Measurements from ENCODE around the gene NTM. TPM values are rescaled to one million over a fixed set of nuclear protein-coding genes. Genes with fewer than 3 reads are reported as not detected.

Gene NTM
- total and polyA plus RNA-seq, 2 donors (not counting 3 experiments of a cell fraction or from before 2014, with no cell fraction given), result 1.00 to 1.1 TPM

DNA sequence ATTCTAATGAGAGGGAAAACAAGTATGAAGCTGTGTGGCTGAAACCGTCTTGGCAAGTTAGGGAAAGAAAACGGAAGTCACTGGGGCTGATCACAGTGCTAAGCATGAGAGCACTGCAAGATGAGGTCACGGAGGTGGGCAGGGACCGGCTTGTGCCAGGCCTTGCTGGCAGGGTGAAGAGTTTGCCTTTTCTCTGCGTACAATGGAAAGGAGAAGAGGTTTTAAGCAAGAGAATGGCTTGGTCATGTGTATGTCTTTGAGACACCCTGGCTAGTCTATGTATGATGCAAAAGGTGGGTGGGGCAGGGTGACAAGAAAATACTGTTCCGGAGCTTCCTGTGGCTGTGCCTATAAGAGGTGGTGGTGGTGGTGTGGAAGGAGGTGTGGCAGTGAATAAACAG lies 567.9 kb downstream of the NTM start:
- no peak overlapping the region for H3K27ac ChIP-seq (ENCODE audit: insufficient read depth, low read depth, low read length)
- H3K79me2 ChIP-seq (ENCODE audit: control insufficient read depth, insufficient read depth, low read length), result no peaks in the 10 kb centered on the region
- intact Hi-C loops (cut with micrococcal nuclease), result no loop called here
- H3K4me1 ChIP-seq (ENCODE audit: control insufficient read depth, extremely low read depth, insufficient read depth, low read length), result no peaks in the 10 kb centered on the region
- ChIA-PET CTCF (no interaction called here), POLR2A (no interaction called here)
- dilution Hi-C loops (cut with MboI; ENCODE audit: extremely low pct_ligation_motif_present, low sequenced_read_pairs), result no loop called here
- no TSS peak for BruUV-seq (replicated peaks)
- no peaks in the 10 kb centered on the region for H3K36me3 ChIP-seq (ENCODE audit: control insufficient read depth in 2 of 2, extremely low read depth in 1 of 2, insufficient read depth in 2 of 2, low read length in 2 of 2)
- FAIRE-seq, result no peak
- no peak overlapping the region for H3K4me2 ChIP-seq (ENCODE audit: insufficient read depth, low read length)
- DNase-seq (ENCODE audit: low read depth, low spot score), result no peak
- no peak for TF ChIP-seq GATA2 (IDR thresholded peaks at IDR 0.05; ENCODE audit: insufficient read depth, insufficient read length, low read depth, low read length)
- no peak for TF ChIP-seq POLR2A (IDR thresholded peaks at IDR 0.05; ENCODE audit: low read depth, low read length)
- no peak for TF ChIP-seq MYC (IDR thresholded peaks at IDR 0.05; ENCODE audit: low read depth, low read length)
- no peak for TF ChIP-seq JUN (IDR thresholded peaks at IDR 0.05; ENCODE audit: borderline replicate concordance, insufficient read depth, insufficient read length, low read depth)
- TF ChIP-seq EZH2 (IDR thresholded peaks at IDR 0.05; ENCODE audit: borderline replicate concordance, low read depth, low read length, severe bottlenecking), result no peak
- TF ChIP-seq, protein P1, sequence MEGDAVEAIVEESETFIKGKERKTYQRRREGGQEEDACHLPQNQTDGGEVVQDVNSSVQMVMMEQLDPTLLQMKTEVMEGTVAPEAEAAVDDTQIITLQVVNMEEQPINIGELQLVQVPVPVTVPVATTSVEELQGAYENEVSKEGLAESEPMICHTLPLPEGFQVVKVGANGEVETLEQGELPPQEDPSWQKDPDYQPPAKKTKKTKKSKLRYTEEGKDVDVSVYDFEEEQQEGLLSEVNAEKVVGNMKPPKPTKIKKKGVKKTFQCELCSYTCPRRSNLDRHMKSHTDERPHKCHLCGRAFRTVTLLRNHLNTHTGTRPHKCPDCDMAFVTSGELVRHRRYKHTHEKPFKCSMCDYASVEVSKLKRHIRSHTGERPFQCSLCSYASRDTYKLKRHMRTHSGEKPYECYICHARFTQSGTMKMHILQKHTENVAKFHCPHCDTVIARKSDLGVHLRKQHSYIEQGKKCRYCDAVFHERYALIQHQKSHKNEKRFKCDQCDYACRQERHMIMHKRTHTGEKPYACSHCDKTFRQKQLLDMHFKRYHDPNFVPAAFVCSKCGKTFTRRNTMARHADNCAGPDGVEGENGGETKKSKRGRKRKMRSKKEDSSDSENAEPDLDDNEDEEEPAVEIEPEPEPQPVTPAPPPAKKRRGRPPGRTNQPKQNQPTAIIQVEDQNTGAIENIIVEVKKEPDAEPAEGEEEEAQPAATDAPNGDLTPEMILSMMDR (IDR thresholded peaks at IDR 0.05; ENCODE audit: extremely low read depth in 1 of 2, insufficient read depth in 1 of 2, low read depth in 1 of 2, low read length in 2 of 2), result no peak
- no peaks in the 10 kb centered on the region for H3K9me1 ChIP-seq (replicated peaks; ENCODE audit: control insufficient read depth, extremely low read depth, insufficient read depth, low read length)
- H2AFZ ChIP-seq (ENCODE audit: low read depth, low read length), result no peak overlapping the region
- H3K27me3 ChIP-seq (ENCODE audit: control insufficient read depth in 2 of 2, insufficient read depth in 2 of 2, low read length in 2 of 2), result peaks cover 2 to 7% of the 10 kb centered on the region in 2 experiments
- H3K9ac ChIP-seq (replicated peaks; ENCODE audit: extremely low read depth, insufficient read depth, low read length), result no peak overlapping the region
- no peaks in the 10 kb centered on the region for H4K20me1 ChIP-seq (replicated peaks; ENCODE audit: control insufficient read depth, extremely low read depth, insufficient read depth, low read length)
- H3K4me3 ChIP-seq (replicated peaks in 1 of 3; ENCODE audit: insufficient read depth in 1 of 3, low read depth in 1 of 3, low read length in 3 of 3), result no peak overlapping the region
- no peaks in the 10 kb centered on the region for H3K9me3 ChIP-seq (replicated peaks; ENCODE audit: control insufficient read depth, insufficient read depth, low read length)

DNA sequence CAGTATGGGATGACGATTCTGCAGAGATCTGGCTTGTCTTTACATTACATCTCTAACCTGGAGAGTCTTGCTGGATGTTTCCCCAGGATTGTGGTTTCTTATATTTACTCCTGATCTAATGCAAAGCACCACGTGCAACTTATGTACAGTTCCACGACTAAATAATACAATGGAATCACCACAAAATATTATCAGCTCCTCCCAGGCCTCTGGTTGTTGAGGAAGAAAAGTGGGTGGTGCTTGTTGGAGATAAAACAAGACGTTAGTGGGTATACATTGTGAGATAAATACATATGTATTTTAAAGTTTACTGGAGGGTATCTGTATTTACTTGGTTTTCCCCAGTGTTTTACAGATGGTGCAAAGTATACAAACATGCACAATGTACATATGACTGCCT lies 569.7 kb downstream of the NTM start:
- Histone ChIP-seq H3K9me1 (replicated peaks; ENCODE audit: control insufficient read depth, extremely low read depth, insufficient read depth, low read length) (no peaks in the 10 kb centered on the region), H3K9ac (replicated peaks; ENCODE audit: extremely low read depth, insufficient read depth, low read length) (no peak overlapping the region), H3K79me2 (ENCODE audit: control insufficient read depth, insufficient read depth, low read length) (no peaks in the 10 kb centered on the region), H3K4me2 (ENCODE audit: insufficient read depth, low read length) (no peak overlapping the region), H3K27me3 (ENCODE audit: control insufficient read depth in 2 of 2, insufficient read depth in 2 of 2, low read length in 2 of 2) (peaks cover 0 to 2% of the 10 kb centered on the region in 2 experiments), H3K9me3 (replicated peaks; ENCODE audit: control insufficient read depth, insufficient read depth, low read length) (no peaks in the 10 kb centered on the region), H3K4me3 (replicated peaks in 1 of 3; ENCODE audit: insufficient read depth in 1 of 3, low read depth in 1 of 3, low read length in 3 of 3) (no peak overlapping the region), H3K4me1 (ENCODE audit: control insufficient read depth, extremely low read depth, insufficient read depth, low read length) (no peaks in the 10 kb centered on the region), H3K36me3 (ENCODE audit: control insufficient read depth in 2 of 2, extremely low read depth in 1 of 2, insufficient read depth in 2 of 2, low read length in 2 of 2) (no peaks in the 10 kb centered on the region), H4K20me1 (replicated peaks; ENCODE audit: control insufficient read depth, extremely low read depth, insufficient read depth, low read length) (no peaks in the 10 kb centered on the region), H3K27ac (ENCODE audit: insufficient read depth, low read depth, low read length) (no peak overlapping the region), H2AFZ (ENCODE audit: low read depth, low read length) (no peak overlapping the region)
- POLR2A ChIA-PET, result no interaction called here
- no peak for TF ChIP-seq EZH2 (IDR thresholded peaks at IDR 0.05; ENCODE audit: borderline replicate concordance, low read depth, low read length, severe bottlenecking)
- TF ChIP-seq, protein P2, sequence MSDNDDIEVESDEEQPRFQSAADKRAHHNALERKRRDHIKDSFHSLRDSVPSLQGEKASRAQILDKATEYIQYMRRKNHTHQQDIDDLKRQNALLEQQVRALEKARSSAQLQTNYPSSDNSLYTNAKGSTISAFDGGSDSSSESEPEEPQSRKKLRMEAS (IDR thresholded peaks at IDR 0.05; ENCODE audit: insufficient read depth, insufficient read length), result no peak
- TF ChIP-seq, protein P1 (IDR thresholded peaks at IDR 0.05; ENCODE audit: extremely low read depth in 1 of 2, insufficient read depth in 1 of 2, low read depth in 1 of 2, low read length in 2 of 2), result no peak
- TF ChIP-seq GATA2 (IDR thresholded peaks at IDR 0.05; ENCODE audit: insufficient read depth, insufficient read length, low read depth, low read length), result no peak
- TF ChIP-seq POLR2AphosphoS5 (IDR thresholded peaks at IDR 0.05; ENCODE audit: insufficient read depth, low read depth, low read length), result no peak
- dilution Hi-C loops (cut with MboI; ENCODE audit: extremely low pct_ligation_motif_present, low sequenced_read_pairs) (no loop called here), intact Hi-C loops (cut with micrococcal nuclease) (no loop called here)
- BruUV-seq (replicated peaks), result no TSS peak
- DNase-seq (ENCODE audit: low read depth, low spot score) (no peak), FAIRE-seq (no peak)
- CTCF ChIA-PET, result no interaction called here

Measured in endothelial cell of umbilical vein (primary cell).